Tibial nerve (tissue), 3 donors: ENCODE measurements around the gene SMAD3.

Source experiments
- POLR2A ChIP-seq, 2 donors: fragments of 450-650 bp; IDR thresholded peaks; one replicate each; pipeline ENCODE4 v1.6.1; 2017; ENCODE audit warnings: antibody characterized with exemption in 2 of 2, mild to moderate bottlenecking in 2 of 2, moderate library complexity in 2 of 2
- TF ChIP-seq, protein P1 (sequence below), 5 experiments: fragments of 200-600 bp in 3 of 5; fragments of 450-650 bp in 2 of 5; sonication (generic) in 3 of 5; IDR thresholded peaks; one replicate each; pipeline ENCODE4 v1.5.1; 2016 to 2019; ENCODE audit warnings: antibody characterized with exemption in 5 of 5, mild to moderate bottlenecking in 3 of 5, moderate library complexity in 2 of 5

DNA sequence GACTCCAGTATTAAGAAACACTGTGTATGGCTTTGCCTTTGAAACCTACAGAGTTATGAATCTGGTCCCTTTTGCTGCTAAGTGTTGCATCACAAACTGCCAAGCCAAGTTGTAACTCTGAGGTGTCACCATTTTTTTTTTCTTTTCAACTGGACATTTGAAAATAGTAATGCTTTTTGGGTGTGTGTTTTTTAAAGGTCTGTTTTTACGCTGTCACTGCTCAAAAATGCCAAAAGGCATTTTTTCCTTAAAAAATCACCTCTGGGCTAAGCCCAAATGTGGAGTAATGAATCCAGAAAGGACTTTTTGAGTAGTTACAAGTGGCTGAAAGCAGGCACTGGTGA is 9.5 kb downstream of the SMAD3 start:
- TF ChIP-seq, protein P1, sequence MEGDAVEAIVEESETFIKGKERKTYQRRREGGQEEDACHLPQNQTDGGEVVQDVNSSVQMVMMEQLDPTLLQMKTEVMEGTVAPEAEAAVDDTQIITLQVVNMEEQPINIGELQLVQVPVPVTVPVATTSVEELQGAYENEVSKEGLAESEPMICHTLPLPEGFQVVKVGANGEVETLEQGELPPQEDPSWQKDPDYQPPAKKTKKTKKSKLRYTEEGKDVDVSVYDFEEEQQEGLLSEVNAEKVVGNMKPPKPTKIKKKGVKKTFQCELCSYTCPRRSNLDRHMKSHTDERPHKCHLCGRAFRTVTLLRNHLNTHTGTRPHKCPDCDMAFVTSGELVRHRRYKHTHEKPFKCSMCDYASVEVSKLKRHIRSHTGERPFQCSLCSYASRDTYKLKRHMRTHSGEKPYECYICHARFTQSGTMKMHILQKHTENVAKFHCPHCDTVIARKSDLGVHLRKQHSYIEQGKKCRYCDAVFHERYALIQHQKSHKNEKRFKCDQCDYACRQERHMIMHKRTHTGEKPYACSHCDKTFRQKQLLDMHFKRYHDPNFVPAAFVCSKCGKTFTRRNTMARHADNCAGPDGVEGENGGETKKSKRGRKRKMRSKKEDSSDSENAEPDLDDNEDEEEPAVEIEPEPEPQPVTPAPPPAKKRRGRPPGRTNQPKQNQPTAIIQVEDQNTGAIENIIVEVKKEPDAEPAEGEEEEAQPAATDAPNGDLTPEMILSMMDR (IDR thresholded peaks at IDR 0.05) = no peak
- TF ChIP-seq POLR2A (IDR thresholded peaks at IDR 0.05) = no peak
